Measurements from ENCODE around the gene HTR3D. TPM values are rescaled to one million over a fixed set of nuclear protein-coding genes. Genes with fewer than 3 reads are reported as not detected.

Gene HTR3D, protein sequence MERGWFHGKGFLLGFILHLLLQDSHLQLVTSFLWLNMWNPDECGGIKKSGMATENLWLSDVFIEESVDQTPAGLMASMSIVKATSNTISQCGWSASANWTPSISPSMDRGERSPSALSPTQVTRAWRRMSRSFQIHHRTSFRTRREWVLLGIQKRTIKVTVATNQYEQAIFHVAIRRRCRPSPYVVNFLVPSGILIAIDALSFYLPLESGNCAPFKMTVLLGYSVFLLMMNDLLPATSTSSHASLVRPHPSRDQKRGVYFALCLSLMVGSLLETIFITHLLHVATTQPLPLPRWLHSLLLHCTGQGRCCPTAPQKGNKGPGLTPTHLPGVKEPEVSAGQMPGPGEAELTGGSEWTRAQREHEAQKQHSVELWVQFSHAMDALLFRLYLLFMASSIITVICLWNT
- total RNA-seq = not detected
- long read RNA-seq = 0 reads

DNA sequence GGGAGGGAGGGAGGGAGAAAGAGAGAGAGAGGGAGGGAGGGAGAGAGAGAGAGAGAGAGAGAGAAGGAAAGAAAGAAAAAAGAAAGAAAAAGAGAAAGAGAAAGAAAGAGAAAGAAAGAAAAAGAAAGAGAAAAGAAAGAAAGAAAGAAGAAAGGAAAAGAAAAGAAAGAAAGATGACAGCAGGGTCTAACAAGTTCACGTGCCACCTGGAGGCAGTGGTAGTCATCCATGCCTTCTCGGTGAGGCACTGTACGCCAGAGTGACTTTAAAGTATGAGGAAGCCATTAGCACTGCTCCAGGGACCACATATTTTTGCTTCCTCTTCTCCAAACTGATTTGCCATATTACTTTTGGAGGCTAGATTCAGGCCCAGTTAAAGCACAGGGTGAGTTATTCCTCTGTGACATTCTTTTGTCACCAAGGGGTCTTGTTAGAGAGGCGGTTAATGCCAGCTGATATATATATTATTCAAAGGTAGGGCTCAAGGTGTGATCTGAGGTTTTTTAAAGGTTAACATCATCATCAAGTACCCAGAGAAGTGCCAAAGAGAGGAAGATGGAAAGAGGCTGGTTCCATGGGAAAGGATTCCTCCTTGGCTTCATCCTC, at the start of gene HTR3D:
Gene HTR3D, plus strand, starts transcription at position 556 of the 606 bp plus-strand sequence. Its CDS starts 0 bp downstream, at position 556.
- Histone ChIP-seq H3K27me3 (no peaks in the 10 kb centered on the region), H3K36me3 (no peaks in the 10 kb centered on the region), H3K27ac (no peak within 1 kb of the TSS), H3K4me1 (no peaks in the 10 kb centered on the region), H3K4me3 (no peak within 1 kb of the TSS), H3K9me3 (no peaks in the 10 kb centered on the region)
- TF ChIP-seq, protein P1, sequence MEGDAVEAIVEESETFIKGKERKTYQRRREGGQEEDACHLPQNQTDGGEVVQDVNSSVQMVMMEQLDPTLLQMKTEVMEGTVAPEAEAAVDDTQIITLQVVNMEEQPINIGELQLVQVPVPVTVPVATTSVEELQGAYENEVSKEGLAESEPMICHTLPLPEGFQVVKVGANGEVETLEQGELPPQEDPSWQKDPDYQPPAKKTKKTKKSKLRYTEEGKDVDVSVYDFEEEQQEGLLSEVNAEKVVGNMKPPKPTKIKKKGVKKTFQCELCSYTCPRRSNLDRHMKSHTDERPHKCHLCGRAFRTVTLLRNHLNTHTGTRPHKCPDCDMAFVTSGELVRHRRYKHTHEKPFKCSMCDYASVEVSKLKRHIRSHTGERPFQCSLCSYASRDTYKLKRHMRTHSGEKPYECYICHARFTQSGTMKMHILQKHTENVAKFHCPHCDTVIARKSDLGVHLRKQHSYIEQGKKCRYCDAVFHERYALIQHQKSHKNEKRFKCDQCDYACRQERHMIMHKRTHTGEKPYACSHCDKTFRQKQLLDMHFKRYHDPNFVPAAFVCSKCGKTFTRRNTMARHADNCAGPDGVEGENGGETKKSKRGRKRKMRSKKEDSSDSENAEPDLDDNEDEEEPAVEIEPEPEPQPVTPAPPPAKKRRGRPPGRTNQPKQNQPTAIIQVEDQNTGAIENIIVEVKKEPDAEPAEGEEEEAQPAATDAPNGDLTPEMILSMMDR (IDR thresholded peaks at IDR 0.05) = no peak
- TF ChIP-seq POLR2A (IDR thresholded peaks at IDR 0.05) = no peak
- no peak for ATAC-seq
- intact Hi-C loops (cut with DNase I) = no loop called here
- DNase-seq = no peak
- 61% methylated on average over 4 of the region's 4 CpGs for WGBS (ENCODE audit: insufficient coverage, low coverage, low lambda C conversion rate, missing lambda C conversion rate)

DNA sequence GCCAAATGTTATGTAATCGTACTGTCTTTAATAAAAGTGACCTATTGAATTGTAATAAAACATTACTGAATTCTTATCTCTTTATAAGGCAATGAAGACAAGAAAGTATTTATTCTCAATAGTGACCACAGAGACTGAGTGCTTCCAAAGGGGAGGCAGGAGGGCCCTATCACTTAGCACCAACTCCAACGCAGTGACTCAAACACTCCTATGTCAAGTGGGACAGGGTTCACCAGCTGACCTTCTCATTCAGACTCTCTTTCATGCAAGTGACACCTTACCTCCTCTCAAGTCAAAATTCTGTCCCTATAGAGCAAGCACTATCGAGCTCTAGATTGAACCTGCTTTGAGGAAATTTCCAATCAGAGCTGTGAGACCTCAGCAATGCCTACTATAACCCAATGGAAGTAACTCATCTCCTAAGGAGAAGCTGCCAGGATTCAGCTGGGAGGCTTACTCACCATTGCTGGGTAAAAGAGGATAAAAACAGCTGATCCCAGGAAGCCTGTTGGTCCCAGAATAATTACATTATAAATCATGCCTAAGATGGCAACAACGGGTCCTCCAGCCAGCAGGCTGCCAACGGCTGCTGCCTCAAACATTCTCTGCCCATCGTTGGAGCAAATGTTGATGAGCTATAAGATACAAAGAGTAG, 49.4 kb upstream of the HTR3D start:
- DNase-seq (no peak), ATAC-seq (no peak)
- intact Hi-C loops (cut with DNase I) = no loop called here
- peaks cover 0 to 8% (median 0%) of the 10 kb centered on the region in 4 donors for H3K36me3 ChIP-seq
- no peak overlapping the region for H3K27ac ChIP-seq
- no peaks in the 10 kb centered on the region for H3K27me3 ChIP-seq
- TF ChIP-seq, protein P1 (IDR thresholded peaks at IDR 0.05) = no peak
- no peak for TF ChIP-seq POLR2A (IDR thresholded peaks at IDR 0.05)
- no peaks in the 10 kb centered on the region for H3K9me3 ChIP-seq
- peaks cover 0 to 13% (median 5%) of the 10 kb centered on the region in 4 donors for H3K4me1 ChIP-seq
- no peak overlapping the region for H3K4me3 ChIP-seq
- 91% methylated on average over 5 of the region's 6 CpGs for WGBS (ENCODE audit: insufficient coverage, low coverage, low lambda C conversion rate, missing lambda C conversion rate)

DNA sequence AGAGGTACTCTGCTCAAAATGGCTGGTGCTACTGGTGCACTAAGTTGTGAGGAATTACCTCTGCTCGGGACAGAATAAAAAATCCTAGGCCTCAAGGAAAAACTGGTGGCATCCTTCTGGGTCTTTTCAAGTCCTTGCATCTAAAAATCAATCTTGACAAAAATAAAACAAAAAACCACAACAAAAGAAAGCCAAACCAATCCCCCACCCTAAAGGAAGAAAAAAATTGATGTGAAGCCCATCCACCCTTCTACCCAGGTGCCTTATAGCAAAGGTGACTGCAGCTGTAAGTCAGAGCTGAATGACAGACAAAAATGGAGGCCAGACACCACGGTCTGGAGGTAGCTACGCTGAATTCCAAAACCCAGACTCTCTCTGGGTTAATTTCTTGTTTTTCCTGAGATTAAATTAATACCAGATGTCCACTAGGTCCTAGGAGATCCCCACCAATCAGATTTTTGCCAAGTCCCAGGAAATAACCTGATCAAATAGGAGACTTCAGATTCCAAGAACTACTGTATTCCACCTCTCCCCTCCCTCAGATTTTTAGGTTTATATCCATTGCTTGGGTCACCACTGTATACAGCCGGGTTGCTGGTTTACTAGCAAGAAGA, 47.3 kb upstream of the HTR3D start:
- ATAC-seq (no peak), DNase-seq (no peak)
- H3K27ac ChIP-seq = no peak overlapping the region
- TF ChIP-seq POLR2A (IDR thresholded peaks at IDR 0.05) = no peak
- TF ChIP-seq, protein P1 (IDR thresholded peaks at IDR 0.05) = no peak
- WGBS (ENCODE audit: insufficient coverage, low coverage, low lambda C conversion rate, missing lambda C conversion rate) = 90% methylated on average over 1 of the region's 4 CpGs
- peaks cover 0 to 8% (median 0%) of the 10 kb centered on the region in 4 donors for H3K36me3 ChIP-seq
- no peaks in the 10 kb centered on the region for H3K27me3 ChIP-seq
- peaks cover 0 to 22% (median 10%) of the 10 kb centered on the region in 4 donors for H3K4me1 ChIP-seq
- no peak overlapping the region for H3K4me3 ChIP-seq
- H3K9me3 ChIP-seq = no peaks in the 10 kb centered on the region
- intact Hi-C loops (cut with DNase I) = no loop called here
